HepG2 (cell line): ENCODE measurements around the gene ZSCAN21. TPM values are rescaled to one million over a fixed set of nuclear protein-coding genes. Genes with fewer than 3 reads are reported as not detected.
A peak's percentile ranks its signal among the peaks of the same experiment; 100 is the strongest.

ENCODE experiments used
- AKNA ChIP-seq: sonication (generic); formaldehyde crosslinking; IDR thresholded peaks from 2 replicates; pipeline ENCODE4 v1.4.0; 2020; ENCODE audit warnings: missing genetic modification reagents, borderline replicate concordance
- ARID5B ChIP-seq: IDR thresholded peaks from 2 replicates; pipeline ENCODE4 v1.4.0; 2020; ENCODE audit warnings: mild to moderate bottlenecking, missing genetic modification reagents
- ELF1 ChIP-seq: sonication (generic); formaldehyde crosslinking; IDR thresholded peaks from 2 replicates; pipeline ENCODE4 v1.4.0; 2020; ENCODE audit warnings: missing genetic modification reagents
- ETV5 ChIP-seq: IDR thresholded peaks from 2 replicates; pipeline ENCODE4 v1.6.1; 2018; ENCODE audit warnings: missing biosample characterization, missing genetic modification reagents, inconsistent platforms, borderline replicate concordance
- HMGXB4 ChIP-seq, 2 experiments: sonication (generic) in 1 of 2; formaldehyde crosslinking in 1 of 2; IDR thresholded peaks; 2 replicates each; pipeline versions ENCODE4 v1.4.0 to v1.6.1; 2018 to 2020; ENCODE audit warnings: missing genetic modification reagents in 2 of 2, borderline replicate concordance in 1 of 2, low read depth in 1 of 2, mild to moderate bottlenecking in 1 of 2, missing biosample characterization in 1 of 2
- IKZF1 ChIP-seq: fragments of 450-650 bp; IDR thresholded peaks from 2 replicates; pipeline ENCODE4 v1.7.1; 2016
- MIXL1 ChIP-seq: IDR thresholded peaks from 2 replicates; pipeline ENCODE4 v1.6.1; 2016
- MLLT10 ChIP-seq: sonication (generic); formaldehyde crosslinking; IDR thresholded peaks from 2 replicates; pipeline ENCODE4 v1.4.0; 2020; ENCODE audit warnings: missing genetic modification reagents
- MTF1 ChIP-seq: sonication (generic); formaldehyde crosslinking; IDR thresholded peaks from 2 replicates; pipeline ENCODE4 v1.5.0; 2020; ENCODE audit warnings: missing genetic modification reagents
- MXI1 ChIP-seq: IDR thresholded peaks from 3 replicates; pipeline ENCODE4 v1.6.1; 2012; ENCODE audit warnings: low read depth, low read length, inconsistent platforms, borderline replicate concordance
- NFIC ChIP-seq: IDR thresholded peaks from 2 replicates; pipeline ENCODE4 v1.6.1; 2012; ENCODE audit warnings: mild to moderate bottlenecking, low read length, inconsistent platforms
- NR3C1 ChIP-seq: sonication (generic); formaldehyde crosslinking; IDR thresholded peaks from 2 replicates; pipeline ENCODE4 v1.4.0; 2020; ENCODE audit warnings: missing genetic modification reagents
- PITX1 ChIP-seq: sonication (generic); formaldehyde crosslinking; IDR thresholded peaks from 2 replicates; pipeline ENCODE4 v1.5.1; 2020; ENCODE audit warnings: mild to moderate bottlenecking, missing genetic modification reagents
- POGZ ChIP-seq: sonication (generic); formaldehyde crosslinking; IDR thresholded peaks from 2 replicates; pipeline ENCODE4 v1.4.0; 2020; ENCODE audit warnings: mild to moderate bottlenecking, missing genetic modification reagents
- SETDB1 ChIP-seq: sonication (generic); formaldehyde crosslinking; IDR thresholded peaks from 2 replicates; pipeline ENCODE4 v1.5.1; 2020; ENCODE audit warnings: missing genetic modification reagents, mild to moderate bottlenecking, borderline replicate concordance
- SRY ChIP-seq: sonication (generic); formaldehyde crosslinking; IDR thresholded peaks from 2 replicates; pipeline ENCODE4 v1.8.0; 2022; ENCODE audit warnings: mild to moderate bottlenecking, missing genetic modification reagents
- STAG1 ChIP-seq: sonication (generic); formaldehyde crosslinking; IDR thresholded peaks from 2 replicates; pipeline ENCODE4 v1.4.0; 2020; ENCODE audit warnings: missing genetic modification reagents
- ZBTB7A ChIP-seq: sonication (generic); formaldehyde crosslinking; IDR thresholded peaks from 2 replicates; pipeline ENCODE4 v1.8.0; 2022; ENCODE audit warnings: mild to moderate bottlenecking, missing genetic modification reagents
- ZNF124 ChIP-seq: sonication (generic); formaldehyde crosslinking; IDR thresholded peaks from 2 replicates; pipeline ENCODE4 v1.4.0; 2020; ENCODE audit warnings: missing genetic modification reagents
- ZNF550 ChIP-seq: sonication (generic); formaldehyde crosslinking; IDR thresholded peaks from 2 replicates; pipeline ENCODE4 v1.4.0; 2020; ENCODE audit warnings: mild to moderate bottlenecking, missing genetic modification reagents, borderline replicate concordance
- polyA plus RNA-seq, 8 experiments: library from polyadenylated mRNA; depleted of rRNA in 3 of 8; stranded (reverse) in 7 of 8; unstranded in 1 of 8; fragments of >200 nt; fragmentation: Illumina TruSeq in 4 of 8; extraction: Trizol in 4 of 8; gene quantifications; 2 replicates each; pipeline versions ENCODE4 v1.2.1 to v1.2.3, GENCODE V29; 2011 to 2016; ENCODE audit warnings: low read depth in 4 of 8, missing spikeins in 1 of 8, mixed read lengths in 1 of 8; ENCODE audit not compliant: insufficient read depth in 1 of 8
- total RNA-seq, 5 experiments: library from RNA; depleted of rRNA; stranded (reverse); fragments of >200 nt; fragmentation: Illumina TruSeq; extraction: Trizol; gene quantifications; 2 replicates each; pipeline ENCODE4 v1.2.3, GENCODE V29; 2016; ENCODE audit warnings: low read depth in 1 of 5

Gene ZSCAN21
- total and polyA plus RNA-seq, 2 of the 13 experiments (the other 11 are each of a cell fraction or from before 2014, with no cell fraction given): 7.0 to 10.0 TPM

GRCh38 chr7:100017300-100017699, 32.3 kb upstream of the ZSCAN21 start (continued):
- no peak for TF ChIP-seq ETV5 (CRISPR knock-in tag)
- TF ChIP-seq POGZ: no peak
- peak; percentile 72 for TF ChIP-seq PITX1 (CRISPR knock-in tag)
- no peak; the same call in 1 of the 2 replicates for TF ChIP-seq ELF1
- no peak for TF ChIP-seq AKNA
- no peak for TF ChIP-seq ZNF124 (CRISPR knock-in tag)
- TF ChIP-seq HMGXB4 (CRISPR knock-in tag; IDR thresholded peaks at IDR 0.05; ENCODE audit: borderline replicate concordance in 1 of 2, low read depth in 1 of 2): 0 out of 4 replicates have a peak, but pooled peaks of 1 of the 2 experiments have one; percentile 11
- TF ChIP-seq SRY: no peak
- peak; percentile 36; the same call in 1 of the 2 replicates for TF ChIP-seq NFIC
- TF ChIP-seq NR3C1 (CRISPR knock-in tag): no peak
- no peak for TF ChIP-seq SETDB1
- TF ChIP-seq IKZF1: no peak
- no peak; the same call in 2 of the 3 replicates for TF ChIP-seq MXI1
- TF ChIP-seq MIXL1 (CRISPR knock-in tag): 0 out of 2 replicates have a peak, but pooled peaks have one; percentile 16
- peak; percentile 58; the same call in 1 of the 2 replicates for TF ChIP-seq ARID5B (CRISPR knock-in tag)
- 0 out of 2 replicates have a peak, but pooled peaks have one; percentile 10 for TF ChIP-seq STAG1
- no peak for TF ChIP-seq ZBTB7A (CRISPR knock-in tag)
- no peak for TF ChIP-seq MLLT10 (CRISPR knock-in tag)
- no peak for TF ChIP-seq ZNF550
- TF ChIP-seq MTF1 (CRISPR knock-in tag): no peak
